HG03521 (cell line): ENCODE measurements around the gene IFIT1.
"Not testable (repeated sequence)": the region's sequence is repeated elsewhere in the genome, so short reads cannot be mapped to it uniquely, and the experiment has no call there.

Experiments used
- ATAC-seq: cut with Tn5 transposase; IDR thresholded peaks from one replicate; pipeline ENCODE4 v1.9.1; 2021; ENCODE audit warnings: mild to moderate bottlenecking, moderate library complexity; ENCODE audit not compliant: unreplicated experiment

IFIT1 gene

GRCh38 chr10:89428877-89429276, 36.5 kb downstream of the IFIT1 start:
- ATAC-seq: no peak

GRCh38 chr10:89431977-89432376, 39.6 kb downstream of the IFIT1 start:
- no peak for ATAC-seq

- ATAC-seq: no peak
Observed at GRCh38 chr10:89438525-89438924, 46.1 kb downstream of the IFIT1 start.

GRCh38 chr10:89440226-89441009, 48.0 kb downstream of the IFIT1 start:
- no peak for ATAC-seq

- ATAC-seq: no peak
Observed at GRCh38 chr10:89442289-89442688, 49.9 kb downstream of the IFIT1 start.

- not testable (repeated sequence) for ATAC-seq
Observed at GRCh38 chr10:89444819-89445218, 52.4 kb downstream of the IFIT1 start.

GRCh38 chr10:89450901-89451300, 58.5 kb downstream of the IFIT1 start:
- no peak for ATAC-seq

- no peak for ATAC-seq
Observed at GRCh38 chr10:89452193-89452592, 59.8 kb downstream of the IFIT1 start.

GRCh38 chr10:89454561-89455347, 62.3 kb downstream of the IFIT1 start:
- ATAC-seq: no peak
